NCI-H446 (cell line): Measurements from ENCODE around the gene PARD3B.

Experiments used
- DNase-seq, 2 experiments: peaks; one replicate each; lab custom pipeline; 2025; lab: John Stamatoyannopoulos, UW

Gene PARD3B

GRCh38 chr2:204892506-204893255 lies 347.4 kb downstream of the PARD3B start:
- DNase-seq, result no peak

GRCh38 chr2:204896146-204896545 lies 350.9 kb downstream of the PARD3B start:
- DNase-seq, result no peak

- no peak for DNase-seq
Observed at GRCh38 chr2:204897561-204897960, 352.3 kb downstream of the PARD3B start.

GRCh38 chr2:204898928-204899640 lies 353.8 kb downstream of the PARD3B start:
- DNase-seq, result no peak

- DNase-seq, result no peak
Observed at GRCh38 chr2:204899983-204900382, 354.7 kb downstream of the PARD3B start.

- no peak for DNase-seq
Observed at GRCh38 chr2:204900487-204900886, 355.2 kb downstream of the PARD3B start.

DNA sequence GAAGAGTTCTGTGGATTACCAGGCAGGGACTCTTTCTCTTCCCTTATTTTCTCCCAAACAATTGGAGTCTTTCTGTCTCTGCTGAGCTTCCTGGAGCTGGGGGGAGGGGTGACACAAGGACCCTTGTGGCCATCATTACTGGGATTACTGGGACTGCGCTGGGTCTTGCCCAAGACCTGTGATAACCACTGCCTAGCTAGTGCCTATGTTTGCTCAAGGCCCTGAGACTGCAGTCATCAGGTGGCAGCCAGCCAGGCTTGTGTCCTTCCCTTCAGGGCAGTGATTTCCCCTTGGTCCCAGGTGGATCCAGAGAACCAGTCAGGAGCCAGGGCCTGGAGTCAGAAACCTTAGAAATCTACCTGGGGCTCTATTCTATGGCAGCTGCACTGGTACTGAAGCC lies 355.6 kb downstream of the PARD3B start:
- no peak for DNase-seq

DNA sequence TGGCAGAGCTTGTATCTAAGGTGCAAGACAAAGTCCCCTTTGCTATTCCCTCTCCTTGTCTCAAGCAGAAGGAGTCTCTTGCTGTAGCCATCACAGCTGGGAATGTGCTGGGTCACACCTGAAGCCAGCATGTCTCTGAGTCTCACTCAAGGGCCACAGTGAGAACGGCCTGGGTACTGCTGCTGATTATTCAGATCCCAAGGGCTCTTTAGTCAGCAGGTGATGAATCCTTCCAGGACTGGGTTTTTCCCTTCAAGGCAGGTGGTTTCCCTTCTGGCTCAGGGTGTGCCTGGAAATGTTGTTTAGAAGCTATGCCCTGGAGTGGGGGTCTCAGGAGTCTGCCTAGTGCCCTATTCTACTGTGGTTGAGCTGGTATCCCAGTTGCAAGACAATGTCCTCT lies 356.3 kb downstream of the PARD3B start:
- no peak for DNase-seq

GRCh38 chr2:204909791-204910190 lies 364.5 kb downstream of the PARD3B start:
- no peak for DNase-seq

DNA sequence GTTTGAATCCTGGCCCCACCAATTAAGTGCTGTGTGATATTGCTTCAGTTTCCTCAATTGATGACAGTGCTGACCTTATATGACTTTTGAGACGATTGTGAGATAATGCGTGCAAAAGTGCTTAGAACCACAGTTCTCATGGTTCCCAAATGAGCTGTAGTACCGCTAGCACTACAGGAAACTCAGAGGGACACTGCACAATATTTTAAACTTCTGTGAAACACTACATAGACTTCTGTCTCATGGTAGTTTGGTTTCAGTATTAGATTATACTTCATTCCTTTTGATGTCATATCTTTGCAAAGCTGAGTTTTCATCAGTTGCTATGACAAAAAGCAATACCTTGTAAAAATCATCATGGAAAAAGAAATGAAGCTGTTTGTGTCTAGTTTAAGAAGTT lies 368.0 kb downstream of the PARD3B start:
- no peak for DNase-seq

DNA sequence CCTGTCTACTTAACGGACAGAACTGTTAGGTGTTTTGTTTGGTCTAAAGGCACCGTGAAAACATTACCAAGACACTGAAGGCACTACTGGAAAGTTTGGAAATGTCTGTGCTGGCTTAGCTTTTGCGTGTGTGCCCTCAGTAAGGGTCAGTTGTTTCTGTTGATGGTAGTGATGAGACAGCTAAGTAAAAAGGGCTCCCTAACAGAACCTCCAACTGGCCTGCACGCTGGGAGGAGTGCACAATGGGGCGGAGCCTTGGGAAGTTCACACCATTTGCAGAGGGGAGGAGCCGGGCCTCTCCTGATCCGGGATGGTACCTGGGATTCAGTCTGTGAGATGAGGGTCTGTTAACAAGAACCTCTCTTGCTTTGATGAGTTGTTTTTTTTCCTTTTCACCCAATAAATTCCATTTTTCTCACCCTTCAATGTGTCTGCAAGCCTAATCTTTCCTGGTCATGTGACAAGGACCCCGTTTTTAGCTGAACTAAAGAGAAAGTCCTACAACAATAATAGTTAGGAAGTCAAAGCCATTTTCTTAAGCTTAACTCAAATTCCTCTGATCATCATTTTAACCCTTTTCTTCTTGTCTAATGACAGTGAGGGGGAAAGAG lies 368.7 kb downstream of the PARD3B start:
- DNase-seq, result no peak

DNA sequence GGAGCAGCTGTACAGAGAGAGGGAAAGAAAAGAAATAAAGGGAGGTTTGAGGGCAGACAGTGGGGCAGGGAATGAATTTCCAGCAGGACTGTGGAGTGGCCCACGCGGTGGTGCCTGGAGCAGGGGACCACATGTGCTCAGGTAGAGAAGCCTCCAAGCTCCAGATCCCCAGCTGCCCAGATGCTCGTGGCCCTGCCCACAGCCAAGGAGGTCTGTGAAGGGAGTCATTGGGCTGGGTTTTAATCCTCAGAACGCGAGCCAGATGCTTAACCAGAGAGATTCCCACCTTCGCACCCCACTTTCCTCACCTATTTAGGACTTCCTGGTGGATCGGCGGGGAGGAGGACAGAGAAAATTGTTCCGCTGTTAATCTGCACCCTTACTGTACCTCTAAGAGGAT lies 369.4 kb downstream of the PARD3B start:
- no peak for DNase-seq

DNA sequence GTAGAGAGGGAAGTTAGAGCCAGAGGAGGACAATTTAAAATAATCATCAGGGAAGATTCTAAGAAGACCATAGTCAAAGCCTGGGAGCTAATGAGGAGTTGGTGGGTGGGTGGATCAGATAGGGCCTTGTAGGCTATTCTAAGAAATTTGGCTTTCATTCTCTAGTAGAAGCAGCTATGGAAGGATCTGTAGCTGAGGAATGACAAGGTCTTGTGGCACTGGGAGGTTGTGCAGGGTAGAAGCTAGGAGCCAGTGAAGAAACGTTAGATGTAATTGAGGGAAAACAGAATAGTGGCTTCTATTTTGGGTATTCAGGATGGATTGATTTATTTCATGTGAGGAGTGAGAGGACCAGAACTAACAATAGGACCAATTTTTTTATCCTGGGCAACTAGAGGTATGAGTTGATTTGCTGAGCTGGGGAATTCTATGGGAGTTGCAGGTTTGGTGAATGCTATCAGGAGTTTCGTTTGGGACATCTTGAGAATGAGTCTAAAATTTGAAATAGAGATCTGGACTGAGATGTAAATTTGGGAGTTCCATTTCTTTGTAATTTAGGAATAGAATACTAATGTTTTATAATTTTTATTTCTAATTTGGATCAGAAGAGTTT lies 371.9 kb downstream of the PARD3B start:
- no peak for DNase-seq

- no peak for DNase-seq
Observed at GRCh38 chr2:204920776-204921175, 375.5 kb downstream of the PARD3B start.

DNA sequence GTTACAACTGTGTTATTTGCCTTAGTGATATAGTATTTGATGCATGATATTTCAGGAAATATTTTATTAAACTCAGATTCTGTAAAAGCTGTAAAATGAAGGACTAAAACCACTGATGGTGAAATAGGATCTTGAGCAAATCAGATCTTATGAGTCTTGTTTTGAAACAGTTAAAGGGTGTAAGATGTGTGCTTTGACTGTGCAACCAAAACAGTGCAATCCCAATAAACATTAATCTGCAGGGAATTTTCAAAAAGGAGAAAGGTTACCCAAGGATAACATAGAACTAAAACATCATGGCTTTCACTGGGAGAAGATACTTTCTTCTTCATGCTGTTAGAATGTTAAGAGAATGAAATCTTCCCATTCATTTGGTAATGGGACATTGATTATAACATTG lies 378.7 kb downstream of the PARD3B start:
- no peak for DNase-seq

- DNase-seq, result no peak
Observed at GRCh38 chr2:204931562-204931961, 386.3 kb downstream of the PARD3B start.

- no peak for DNase-seq
Observed at GRCh38 chr2:204933735-204934374, 388.6 kb downstream of the PARD3B start.

DNA sequence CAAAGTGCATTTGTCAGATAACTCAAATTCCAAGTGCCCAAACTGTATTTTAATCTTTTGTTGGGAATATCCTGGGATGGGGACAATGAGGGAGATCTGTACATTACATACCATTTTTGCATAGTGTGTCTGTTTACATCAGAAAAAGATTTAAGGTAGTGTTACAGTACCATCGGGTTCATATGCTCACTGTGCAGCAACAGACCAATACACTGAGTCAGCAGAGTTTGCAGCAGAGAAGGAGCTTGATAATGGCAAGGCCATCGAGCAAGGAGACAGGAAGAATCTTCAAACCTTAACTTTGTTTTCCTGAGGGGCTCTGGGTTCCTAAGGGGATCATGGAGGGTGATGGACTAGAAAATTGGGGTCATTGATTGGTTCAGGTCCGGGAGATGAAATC lies 399.7 kb downstream of the PARD3B start:
- DNase-seq, result no peak

GRCh38 chr2:204945376-204945775 lies 400.1 kb downstream of the PARD3B start:
- no peak for DNase-seq

- DNase-seq, result no peak
Observed at GRCh38 chr2:204946892-204947291, 401.6 kb downstream of the PARD3B start.

GRCh38 chr2:204947405-204947804 lies 402.1 kb downstream of the PARD3B start:
- DNase-seq, result no peak

DNA sequence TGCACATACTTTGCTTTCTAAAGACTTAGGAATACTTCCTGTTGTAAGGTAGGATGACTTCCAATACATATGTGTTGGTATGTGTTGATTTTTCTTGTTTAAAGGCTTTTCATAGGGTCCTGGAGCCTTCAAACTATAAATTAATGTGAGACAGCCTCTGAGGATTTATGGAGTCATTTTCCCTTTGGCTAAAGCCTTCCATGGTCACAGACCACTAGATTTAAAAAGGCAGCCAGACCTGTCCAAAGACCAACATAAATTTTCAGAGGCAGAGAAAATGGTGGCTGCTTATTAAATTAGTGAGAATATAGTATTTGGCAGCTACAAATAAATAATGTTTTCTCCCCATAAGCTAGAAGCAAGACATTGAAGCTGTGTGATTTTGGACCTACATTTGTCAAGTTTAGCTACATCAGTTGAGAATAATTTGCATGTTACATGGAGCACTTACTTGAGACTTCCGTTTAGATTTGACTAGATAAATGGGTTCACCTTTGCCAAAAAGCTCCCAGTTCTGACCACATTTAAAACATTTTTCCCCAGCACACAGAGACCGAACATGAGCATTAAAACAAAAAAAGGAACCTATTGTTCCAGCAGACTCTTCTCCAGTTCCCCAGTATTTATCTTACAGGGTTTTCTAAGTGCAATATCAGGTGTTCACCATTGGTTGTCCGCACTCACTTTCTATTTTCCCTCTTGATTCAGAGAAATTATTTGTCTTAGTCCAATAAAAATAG lies 402.9 kb downstream of the PARD3B start:
- DNase-seq, result no peak
